ENCODE measurements around the gene NR0B2.

- TF ChIP-seq EZH2 (IDR thresholded peaks at IDR 0.05; ENCODE audit: insufficient read depth, poor library complexity, severe bottlenecking) (no peak), EZH2phosphoT487 (IDR thresholded peaks at IDR 0.05; ENCODE audit: insufficient read depth, low read depth) (no peak)
Measured at GRCh38 chr1:26913754-26914619, at the start of gene NR0B2.
